HL-60 (cell line): Measurements from ENCODE around the gene SZT2.

Source experiments
- POLR2AphosphoS5 ChIP-seq: IDR thresholded peaks from 2 replicates; pipeline ENCODE4 v1.6.1; 2012; ENCODE audit warnings: low read depth
- TF ChIP-seq, protein P1 (sequence below): IDR thresholded peaks from 2 replicates; pipeline ENCODE4 v1.6.1; 2012; ENCODE audit warnings: low read depth; ENCODE audit not compliant: insufficient replicate concordance

GRCh38 chr1:43351421-43352350 lies 38.0 kb upstream of the SZT2 start:
- TF ChIP-seq, protein P1, sequence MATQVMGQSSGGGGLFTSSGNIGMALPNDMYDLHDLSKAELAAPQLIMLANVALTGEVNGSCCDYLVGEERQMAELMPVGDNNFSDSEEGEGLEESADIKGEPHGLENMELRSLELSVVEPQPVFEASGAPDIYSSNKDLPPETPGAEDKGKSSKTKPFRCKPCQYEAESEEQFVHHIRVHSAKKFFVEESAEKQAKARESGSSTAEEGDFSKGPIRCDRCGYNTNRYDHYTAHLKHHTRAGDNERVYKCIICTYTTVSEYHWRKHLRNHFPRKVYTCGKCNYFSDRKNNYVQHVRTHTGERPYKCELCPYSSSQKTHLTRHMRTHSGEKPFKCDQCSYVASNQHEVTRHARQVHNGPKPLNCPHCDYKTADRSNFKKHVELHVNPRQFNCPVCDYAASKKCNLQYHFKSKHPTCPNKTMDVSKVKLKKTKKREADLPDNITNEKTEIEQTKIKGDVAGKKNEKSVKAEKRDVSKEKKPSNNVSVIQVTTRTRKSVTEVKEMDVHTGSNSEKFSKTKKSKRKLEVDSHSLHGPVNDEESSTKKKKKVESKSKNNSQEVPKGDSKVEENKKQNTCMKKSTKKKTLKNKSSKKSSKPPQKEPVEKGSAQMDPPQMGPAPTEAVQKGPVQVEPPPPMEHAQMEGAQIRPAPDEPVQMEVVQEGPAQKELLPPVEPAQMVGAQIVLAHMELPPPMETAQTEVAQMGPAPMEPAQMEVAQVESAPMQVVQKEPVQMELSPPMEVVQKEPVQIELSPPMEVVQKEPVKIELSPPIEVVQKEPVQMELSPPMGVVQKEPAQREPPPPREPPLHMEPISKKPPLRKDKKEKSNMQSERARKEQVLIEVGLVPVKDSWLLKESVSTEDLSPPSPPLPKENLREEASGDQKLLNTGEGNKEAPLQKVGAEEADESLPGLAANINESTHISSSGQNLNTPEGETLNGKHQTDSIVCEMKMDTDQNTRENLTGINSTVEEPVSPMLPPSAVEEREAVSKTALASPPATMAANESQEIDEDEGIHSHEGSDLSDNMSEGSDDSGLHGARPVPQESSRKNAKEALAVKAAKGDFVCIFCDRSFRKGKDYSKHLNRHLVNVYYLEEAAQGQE = no peak
- no peak for TF ChIP-seq POLR2AphosphoS5
